ENCODE measurements around the gene ZP4. TPM values are rescaled to one million over a fixed set of nuclear protein-coding genes. Genes with fewer than 3 reads are reported as not detected.

The ZP4 gene
- total RNA-seq, 2 experiments from 2014 or later = not detected

DNA sequence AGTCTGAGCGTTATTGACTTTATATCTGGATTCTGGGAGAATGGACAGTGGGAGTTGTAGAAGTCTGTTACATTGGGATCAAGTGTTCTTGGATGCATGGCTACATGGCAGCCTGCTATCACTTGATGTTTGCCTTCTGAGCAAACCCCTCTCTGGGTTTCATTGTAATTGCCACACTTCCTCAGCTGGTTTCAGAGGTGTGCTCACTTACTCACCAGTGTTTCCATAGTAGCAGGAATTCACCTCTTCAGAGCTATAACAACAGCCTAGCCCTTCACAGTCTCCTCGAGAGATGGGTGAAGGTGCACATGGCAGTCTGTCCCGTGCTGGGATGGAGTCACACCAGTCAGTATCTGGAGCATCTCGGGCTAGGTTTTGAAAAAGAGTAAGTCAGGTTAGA, 2.6 kb downstream of the ZP4 start:
- Mint-ChIP-seq H3K36me3 (ENCODE audit: low read depth) (no peaks in the 10 kb centered on the region), H3K4me1 (ENCODE audit: low read depth) (no peaks in the 10 kb centered on the region), H3K4me3 (no peak overlapping the region), H3K9me3 (no peaks in the 10 kb centered on the region), H3K27ac (no peak overlapping the region), H3K27me3 (no peaks in the 10 kb centered on the region)
- ATAC-seq (ENCODE audit: poor library complexity) = no peak
- Histone ChIP-seq H3K9me3 (ENCODE audit: control insufficient read depth in 1 of 2, insufficient read depth in 1 of 2, low read length in 2 of 2) (peaks cover 0 to 7% of the 10 kb centered on the region in 2 experiments), H3K27me3 (ENCODE audit: control insufficient read depth in 1 of 2, insufficient read depth in 2 of 2, low read length in 2 of 2) (no peaks in the 10 kb centered on the region), H3K4me3 (ENCODE audit: low read length) (no peak overlapping the region), H3K4me1 (ENCODE audit: insufficient read depth, low read length) (no peaks in the 10 kb centered on the region), H3K27ac (ENCODE audit: low read depth in 1 of 2, low read length in 2 of 2) (no peak overlapping the region), H3K36me3 (ENCODE audit: insufficient read depth, low read length) (no peaks in the 10 kb centered on the region)
- POLR2A ChIA-PET = no interaction called here
- CTCF ChIA-PET = no interaction called here
- TF ChIP-seq, protein P1, sequence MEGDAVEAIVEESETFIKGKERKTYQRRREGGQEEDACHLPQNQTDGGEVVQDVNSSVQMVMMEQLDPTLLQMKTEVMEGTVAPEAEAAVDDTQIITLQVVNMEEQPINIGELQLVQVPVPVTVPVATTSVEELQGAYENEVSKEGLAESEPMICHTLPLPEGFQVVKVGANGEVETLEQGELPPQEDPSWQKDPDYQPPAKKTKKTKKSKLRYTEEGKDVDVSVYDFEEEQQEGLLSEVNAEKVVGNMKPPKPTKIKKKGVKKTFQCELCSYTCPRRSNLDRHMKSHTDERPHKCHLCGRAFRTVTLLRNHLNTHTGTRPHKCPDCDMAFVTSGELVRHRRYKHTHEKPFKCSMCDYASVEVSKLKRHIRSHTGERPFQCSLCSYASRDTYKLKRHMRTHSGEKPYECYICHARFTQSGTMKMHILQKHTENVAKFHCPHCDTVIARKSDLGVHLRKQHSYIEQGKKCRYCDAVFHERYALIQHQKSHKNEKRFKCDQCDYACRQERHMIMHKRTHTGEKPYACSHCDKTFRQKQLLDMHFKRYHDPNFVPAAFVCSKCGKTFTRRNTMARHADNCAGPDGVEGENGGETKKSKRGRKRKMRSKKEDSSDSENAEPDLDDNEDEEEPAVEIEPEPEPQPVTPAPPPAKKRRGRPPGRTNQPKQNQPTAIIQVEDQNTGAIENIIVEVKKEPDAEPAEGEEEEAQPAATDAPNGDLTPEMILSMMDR (IDR thresholded peaks at IDR 0.05) = no peak
- intact Hi-C loops (cut with DNase I, micrococcal nuclease) = no loop called here
- DNase-seq = no peak

DNA sequence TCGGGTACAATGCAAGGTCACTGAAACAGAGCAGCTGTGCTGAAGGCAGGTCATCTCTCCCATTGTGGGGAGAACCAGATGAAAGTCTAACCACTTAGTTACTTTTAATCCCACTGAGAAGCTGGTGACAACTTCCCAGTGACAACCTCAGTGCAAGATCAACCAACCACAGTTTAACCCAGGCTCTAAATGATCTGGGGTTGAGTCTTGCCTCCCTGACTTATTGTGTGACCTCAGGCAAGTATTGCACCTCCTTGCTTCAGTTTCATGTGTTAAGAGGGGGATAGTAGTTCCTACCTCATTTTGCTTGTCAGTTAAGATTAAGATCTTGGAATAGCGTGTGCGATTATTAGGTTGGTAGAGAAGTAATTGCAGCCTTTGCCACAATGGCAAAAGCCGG, 3.2 kb downstream of the ZP4 start:
- Histone ChIP-seq H3K4me1 (ENCODE audit: insufficient read depth, low read length) (no peaks in the 10 kb centered on the region), H3K27me3 (ENCODE audit: control insufficient read depth in 1 of 2, insufficient read depth in 2 of 2, low read length in 2 of 2) (no peaks in the 10 kb centered on the region), H3K4me3 (ENCODE audit: low read length) (no peak overlapping the region), H3K9me3 (ENCODE audit: control insufficient read depth in 1 of 2, insufficient read depth in 1 of 2, low read length in 2 of 2) (peaks cover 0 to 7% of the 10 kb centered on the region in 2 experiments), H3K36me3 (ENCODE audit: insufficient read depth, low read length) (no peaks in the 10 kb centered on the region), H3K27ac (ENCODE audit: low read depth in 1 of 2, low read length in 2 of 2) (no peak overlapping the region)
- no peaks in the 10 kb centered on the region for H3K27me3 Mint-ChIP-seq
- DNase-seq (no peak), ATAC-seq (ENCODE audit: poor library complexity) (no peak)
- no peaks in the 10 kb centered on the region for H3K36me3 Mint-ChIP-seq (ENCODE audit: low read depth)
- no peak overlapping the region for H3K4me3 Mint-ChIP-seq
- CTCF ChIA-PET = no interaction called here
- TF ChIP-seq, protein P1 (IDR thresholded peaks at IDR 0.05) = no peak
- POLR2A ChIA-PET = no interaction called here
- H3K4me1 Mint-ChIP-seq (ENCODE audit: low read depth) = no peaks in the 10 kb centered on the region
- intact Hi-C loops (cut with DNase I, micrococcal nuclease) = no loop called here
- no peak overlapping the region for H3K27ac Mint-ChIP-seq
- H3K9me3 Mint-ChIP-seq = peaks cover 2% of the 10 kb centered on the region

DNA sequence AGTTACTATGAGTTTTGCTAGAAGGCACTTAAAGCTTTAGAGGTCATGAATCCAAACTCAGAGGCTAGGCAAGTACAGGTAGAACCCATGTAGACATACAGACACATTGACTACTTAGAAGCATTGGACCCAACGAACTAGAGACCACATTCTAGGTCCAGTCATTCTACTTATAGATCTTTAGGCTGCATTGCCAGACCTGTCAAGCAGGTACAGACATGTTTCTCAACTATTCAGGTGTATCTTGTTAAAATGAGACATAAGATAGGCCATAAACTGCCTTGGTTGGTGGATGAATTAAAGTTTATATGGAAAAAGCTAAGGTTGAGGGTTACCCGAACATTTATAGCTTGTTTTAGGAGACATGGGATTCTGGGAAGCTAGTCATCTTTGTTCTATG, 6.5 kb downstream of the ZP4 start:
- Histone ChIP-seq H3K4me3 (ENCODE audit: low read length) (no peak overlapping the region), H3K36me3 (ENCODE audit: insufficient read depth, low read length) (no peaks in the 10 kb centered on the region), H3K27ac (ENCODE audit: low read depth in 1 of 2, low read length in 2 of 2) (no peak overlapping the region), H3K9me3 (ENCODE audit: control insufficient read depth in 1 of 2, insufficient read depth in 1 of 2, low read length in 2 of 2) (peaks cover 0 to 3% of the 10 kb centered on the region in 2 experiments), H3K27me3 (ENCODE audit: control insufficient read depth in 1 of 2, insufficient read depth in 2 of 2, low read length in 2 of 2) (no peaks in the 10 kb centered on the region), H3K4me1 (ENCODE audit: insufficient read depth, low read length) (no peaks in the 10 kb centered on the region)
- Mint-ChIP-seq H3K9me3 (peaks cover 2% of the 10 kb centered on the region), H3K27me3 (no peaks in the 10 kb centered on the region), H3K4me3 (no peak overlapping the region), H3K36me3 (ENCODE audit: low read depth) (no peaks in the 10 kb centered on the region), H3K4me1 (ENCODE audit: low read depth) (no peaks in the 10 kb centered on the region), H3K27ac (no peak overlapping the region)
- intact Hi-C loops (cut with DNase I, micrococcal nuclease) = no loop called here
- DNase-seq (no peak), ATAC-seq (ENCODE audit: poor library complexity) (no peak)
- TF ChIP-seq, protein P1 (IDR thresholded peaks at IDR 0.05) = no peak
- CTCF ChIA-PET = no interaction called here
- POLR2A ChIA-PET = no interaction called here
